Astrocyte of the cerebellum (primary cell): ENCODE results near the gene LIMK2.
"Not testable (repeated sequence)": the region's sequence is repeated elsewhere in the genome, so short reads cannot be mapped to it uniquely, and the experiment has no call there.

Experiments
- DNase-seq: peaks from one replicate; pipeline ENCODE4 v3.0.0-alpha.2; 2011; ENCODE audit warnings: low read depth
- H3K4me3 ChIP-seq: 2 replicates; pipeline ENCODE4 v1.5.1; 2011; ENCODE audit warnings: mild to moderate bottlenecking, low read depth, low read length, moderate library complexity
- in situ Hi-C: cut with HindIII; loops from 2 replicates; pipeline ENCODE4 v1.10.0; 2017; ENCODE audit warnings: low sequenced_read_pairs
- TF ChIP-seq, protein P1 (sequence below): IDR thresholded peaks from 2 replicates; pipeline ENCODE4 v1.5.1; 2012; ENCODE audit warnings: low read length, low read depth, moderate library complexity, mild to moderate bottlenecking; ENCODE audit errors: missing control alignments

The LIMK2 gene

DNA sequence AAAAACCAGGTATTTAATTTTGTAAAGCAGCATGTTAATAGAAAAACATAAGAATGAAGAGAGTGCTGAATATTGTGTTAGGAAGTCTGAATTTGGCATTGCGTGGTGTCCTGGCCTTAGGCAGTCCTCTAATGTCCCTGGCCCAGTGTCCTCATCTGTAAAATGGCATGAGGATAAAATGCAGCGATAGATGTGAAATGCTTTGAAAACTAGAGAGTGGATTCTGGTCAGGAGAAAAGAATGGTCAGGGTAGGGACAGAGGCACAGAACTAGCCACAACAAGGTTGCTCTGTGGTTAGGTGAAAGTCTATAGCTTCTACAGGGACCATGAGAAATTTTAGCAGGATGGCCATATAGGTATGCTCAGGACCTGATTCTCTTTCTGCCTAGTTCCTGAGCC, 33.2 kb upstream of the LIMK2 start:
- TF ChIP-seq, protein P1, sequence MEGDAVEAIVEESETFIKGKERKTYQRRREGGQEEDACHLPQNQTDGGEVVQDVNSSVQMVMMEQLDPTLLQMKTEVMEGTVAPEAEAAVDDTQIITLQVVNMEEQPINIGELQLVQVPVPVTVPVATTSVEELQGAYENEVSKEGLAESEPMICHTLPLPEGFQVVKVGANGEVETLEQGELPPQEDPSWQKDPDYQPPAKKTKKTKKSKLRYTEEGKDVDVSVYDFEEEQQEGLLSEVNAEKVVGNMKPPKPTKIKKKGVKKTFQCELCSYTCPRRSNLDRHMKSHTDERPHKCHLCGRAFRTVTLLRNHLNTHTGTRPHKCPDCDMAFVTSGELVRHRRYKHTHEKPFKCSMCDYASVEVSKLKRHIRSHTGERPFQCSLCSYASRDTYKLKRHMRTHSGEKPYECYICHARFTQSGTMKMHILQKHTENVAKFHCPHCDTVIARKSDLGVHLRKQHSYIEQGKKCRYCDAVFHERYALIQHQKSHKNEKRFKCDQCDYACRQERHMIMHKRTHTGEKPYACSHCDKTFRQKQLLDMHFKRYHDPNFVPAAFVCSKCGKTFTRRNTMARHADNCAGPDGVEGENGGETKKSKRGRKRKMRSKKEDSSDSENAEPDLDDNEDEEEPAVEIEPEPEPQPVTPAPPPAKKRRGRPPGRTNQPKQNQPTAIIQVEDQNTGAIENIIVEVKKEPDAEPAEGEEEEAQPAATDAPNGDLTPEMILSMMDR: no peak
- no peak for DNase-seq
- in situ Hi-C loops: loop anchor here (5.0 kb wide), 1 partner anchor 33 kb away; the partner anchor contains the start of gene LIMK2
- H3K4me3 ChIP-seq: no peak overlapping the region

DNA sequence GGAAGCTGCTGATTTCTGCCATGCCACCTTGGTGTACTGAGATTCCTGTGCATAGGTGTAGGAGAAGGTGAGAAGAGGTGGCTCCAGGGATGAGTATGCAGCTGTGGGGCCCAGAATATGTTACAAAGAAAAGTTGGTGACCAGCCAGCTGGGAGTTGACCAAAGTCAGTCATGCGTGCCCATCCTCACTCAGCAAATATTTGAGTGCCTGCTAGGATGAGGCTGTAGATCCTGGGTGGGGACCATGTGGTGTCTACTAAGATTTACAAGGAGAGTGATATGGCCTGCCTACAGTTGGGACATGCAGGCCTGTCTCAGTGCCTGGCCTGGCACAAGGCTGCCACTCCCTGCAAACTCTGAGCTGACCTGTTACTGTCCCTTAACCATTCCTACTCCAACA, 32.8 kb upstream of the LIMK2 start:
- peak; percentile 26 for DNase-seq
- no peak overlapping the region for H3K4me3 ChIP-seq
- in situ Hi-C loops: loop anchor here (5.0 kb wide), 1 partner anchor 33 kb away; the partner anchor contains the start of gene LIMK2
- TF ChIP-seq, protein P1: no peak

DNA sequence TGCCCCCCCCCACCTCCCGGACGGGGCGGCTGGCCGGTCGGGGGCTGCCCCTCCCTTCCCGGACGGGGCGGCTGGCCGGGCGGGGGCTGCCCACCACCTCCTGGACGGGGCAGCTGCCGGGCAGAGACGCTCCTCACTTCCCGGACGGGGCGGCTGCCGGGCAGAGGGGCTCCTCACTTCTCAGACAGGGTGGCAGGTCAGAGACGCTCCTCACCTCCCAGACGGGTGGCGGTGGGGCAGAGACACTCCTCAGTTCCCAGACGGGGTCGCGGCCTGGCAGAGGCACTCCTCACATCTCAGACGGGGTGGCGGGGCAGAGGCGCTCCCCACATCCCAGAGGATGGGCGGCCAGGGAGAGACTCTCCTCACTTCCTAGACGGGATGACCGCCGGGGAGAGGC, 28.1 kb upstream of the LIMK2 start:
- in situ Hi-C loops: no loop called here
- H3K4me3 ChIP-seq: no peak overlapping the region
- TF ChIP-seq, protein P1: no peak
- no peak for DNase-seq

DNA sequence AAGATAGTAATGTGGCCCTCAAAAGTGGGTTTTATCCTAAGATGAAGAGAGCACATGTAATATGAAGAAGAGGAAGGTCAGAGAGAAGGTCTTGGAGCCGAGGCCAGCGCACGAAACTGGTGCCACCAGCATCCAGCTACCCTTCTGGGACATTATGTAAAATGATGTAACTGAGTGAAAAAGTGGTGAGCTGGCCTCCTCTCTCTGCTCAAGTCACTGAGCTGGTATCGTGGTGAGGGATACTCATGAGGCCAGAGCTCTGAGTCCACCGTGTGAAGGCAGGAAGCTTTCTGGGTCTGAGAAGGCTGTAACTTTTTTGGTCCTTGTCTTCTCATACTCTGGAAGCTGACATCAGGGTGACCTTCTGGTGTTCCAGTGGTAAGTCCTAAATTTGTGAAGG, 27.0 kb upstream of the LIMK2 start:
- H3K4me3 ChIP-seq: no peak overlapping the region
- in situ Hi-C loops: no loop called here
- TF ChIP-seq, protein P1: no peak
- no peak for DNase-seq

DNA sequence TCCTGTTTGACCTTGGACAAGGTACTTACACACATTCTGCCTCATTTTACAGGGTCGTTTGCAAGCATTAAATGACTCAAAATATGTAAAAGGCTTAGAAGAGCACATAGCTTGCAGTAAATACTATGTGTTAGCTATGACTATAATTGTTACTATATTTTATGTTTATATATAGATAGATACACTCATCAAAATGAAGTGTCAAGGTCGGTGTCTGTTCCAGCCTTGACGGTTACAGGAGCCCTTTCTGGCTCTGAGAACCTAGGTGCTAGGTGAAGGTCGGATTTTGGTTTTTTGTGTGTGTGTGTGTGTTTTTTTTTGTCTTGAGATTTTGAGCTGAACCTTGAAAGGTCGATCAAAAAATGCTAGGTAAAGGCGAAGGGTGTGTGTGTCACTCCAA, 24.5 kb upstream of the LIMK2 start:
- in situ Hi-C loops: no loop called here
- no peak overlapping the region for H3K4me3 ChIP-seq
- DNase-seq: no peak
- TF ChIP-seq, protein P1: no peak

DNA sequence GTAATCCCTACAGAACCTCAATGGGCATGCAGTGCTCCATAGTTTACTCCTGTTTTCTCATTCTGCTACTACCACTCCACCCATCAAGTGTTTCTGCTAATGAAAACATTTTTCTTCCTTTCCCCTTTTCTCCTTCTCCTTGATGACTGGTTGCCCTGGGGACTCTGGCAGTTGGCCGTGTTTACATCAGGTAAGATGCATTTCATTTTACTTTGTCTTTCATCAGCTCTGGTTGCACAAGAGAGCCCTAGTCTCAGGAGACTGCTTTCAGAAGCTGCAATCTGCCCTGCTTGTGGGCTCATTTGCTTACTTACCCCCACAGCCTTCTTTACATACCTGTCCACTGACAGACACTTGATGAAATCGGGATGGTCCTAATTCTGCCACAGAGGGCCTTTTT, 19.6 kb upstream of the LIMK2 start:
- TF ChIP-seq, protein P1: no peak
- in situ Hi-C loops: no loop called here
- no peak overlapping the region for H3K4me3 ChIP-seq
- no peak for DNase-seq

DNA sequence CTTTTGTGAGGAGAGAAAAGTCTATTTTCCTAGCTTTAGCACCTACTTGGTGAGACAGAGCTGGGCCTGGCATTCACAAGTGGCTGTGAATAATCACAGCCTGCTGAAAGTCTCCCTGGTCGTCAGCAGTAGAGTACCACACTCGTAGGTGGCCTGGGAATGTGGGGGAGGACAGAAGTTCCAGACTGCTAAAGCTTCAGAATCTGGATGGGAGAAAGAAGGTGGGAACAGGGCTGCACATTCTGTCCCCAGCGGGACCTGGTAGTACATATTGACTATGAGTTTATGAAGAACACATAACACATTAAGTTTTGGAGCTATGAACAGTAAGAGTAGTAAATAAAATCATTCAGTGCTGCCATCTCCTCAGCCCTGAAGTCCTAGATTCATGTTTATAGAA, 19.0 kb upstream of the LIMK2 start:
- no peak for DNase-seq
- H3K4me3 ChIP-seq: no peak overlapping the region
- in situ Hi-C loops: no loop called here
- TF ChIP-seq, protein P1: no peak

DNA sequence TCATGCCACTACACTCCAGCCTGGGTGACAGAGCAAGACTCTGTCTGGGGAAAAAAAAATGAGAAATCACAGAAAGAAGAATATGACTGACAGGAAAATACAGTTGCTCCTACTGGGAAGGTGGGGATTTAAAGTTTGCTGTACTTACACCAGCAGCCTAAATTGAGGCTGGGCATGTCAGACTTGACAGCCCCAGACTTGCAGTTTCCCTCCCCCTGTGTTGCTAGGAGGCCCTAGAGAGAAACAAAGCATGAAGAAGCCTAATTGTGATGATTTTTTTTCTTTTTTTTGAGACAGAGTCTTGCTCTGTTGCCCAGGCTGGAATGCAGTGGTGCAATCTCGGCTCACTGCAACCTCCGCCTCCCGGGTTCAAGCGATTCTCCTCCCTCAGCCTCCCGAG, 17.4 kb upstream of the LIMK2 start:
- DNase-seq, H3K4me3 ChIP-seq, in situ Hi-C loops: not testable (repeated sequence)
